Stimulated activated CD8-positive, alpha-beta memory T cell treated with anti-CD3 and anti-CD28 coated beads, Interleukin-12 subunit alpha, Interleukin-12 subunit beta, amount 100 ng/mL, for 24 hours (primary cell): ENCODE measurements around the gene SGF29.
"Not testable (repeated sequence)": the region's sequence is repeated elsewhere in the genome, so short reads cannot be mapped to it uniquely, and the experiment has no call there.

Experiments used
- DNase-seq: peaks from one replicate; pipeline ENCODE4 v3.0.0-alpha.2; 2020; ENCODE audit errors: extremely low read depth

SGF29 gene

GRCh38 chr16:28532940-28533647 is 20.6 kb upstream of the SGF29 start:
- no peak for DNase-seq

- no peak for DNase-seq
These were observed 19.0 kb upstream of the SGF29 start for GRCh38 chr16:28534542-28535373.

GRCh38 chr16:28537076-28537475 is 16.6 kb upstream of the SGF29 start:
- no peak for DNase-seq

GRCh38 chr16:28537964-28538732 is 15.6 kb upstream of the SGF29 start:
- no peak for DNase-seq

DNA sequence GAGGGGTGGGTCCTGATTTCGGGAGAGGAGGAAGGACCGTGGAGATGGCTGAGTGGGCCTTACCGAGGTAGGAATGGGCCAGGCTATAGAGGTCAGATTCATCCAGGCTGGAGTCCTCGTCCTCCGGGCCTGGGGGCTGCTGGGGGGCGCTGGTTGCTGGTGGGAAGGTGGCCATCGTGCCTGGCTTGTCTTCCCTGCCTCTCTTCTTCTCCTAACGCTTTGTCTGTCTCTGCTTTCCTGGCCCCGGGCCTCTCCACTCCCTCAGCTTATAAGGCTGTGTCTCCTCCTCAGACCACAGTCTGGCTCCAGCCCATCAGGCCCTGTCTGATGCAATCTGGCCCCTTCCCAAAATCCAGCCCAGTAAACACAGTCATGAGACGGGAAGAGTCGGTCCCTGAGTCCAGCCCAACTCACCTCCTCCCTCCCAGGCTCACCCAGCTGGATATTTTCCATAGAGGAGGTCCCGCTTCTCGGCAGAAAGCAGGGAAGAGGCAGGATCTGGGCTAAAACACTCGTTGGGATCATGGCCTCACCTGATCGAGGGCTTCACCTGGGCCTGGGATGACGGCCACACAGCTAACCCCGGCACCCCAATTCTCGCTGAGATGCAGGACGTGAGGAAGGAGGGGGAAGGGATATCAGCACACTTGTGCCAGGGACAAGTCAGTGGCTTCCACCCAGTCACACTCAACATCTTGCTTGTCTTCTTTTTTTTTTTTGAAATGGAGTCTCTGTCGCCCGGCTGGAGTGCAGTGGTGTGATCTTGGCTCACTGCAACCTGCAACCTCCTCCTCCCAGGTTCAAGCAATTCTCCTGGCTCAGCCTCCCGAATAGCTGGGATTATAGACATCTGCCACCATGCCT is 14.8 kb upstream of the SGF29 start, which contains the start of gene NUPR1:
Gene NUPR1 (minus strand): TSS at position 242 of the 864 bp plus-strand sequence. CDS start 67 bp downstream, at position 175.
- DNase-seq, result no peak

GRCh38 chr16:28540346-28540745 is 13.4 kb upstream of the SGF29 start:
- no peak for DNase-seq

GRCh38 chr16:28542646-28543045 is 11.1 kb upstream of the SGF29 start:
- no peak for DNase-seq

DNA sequence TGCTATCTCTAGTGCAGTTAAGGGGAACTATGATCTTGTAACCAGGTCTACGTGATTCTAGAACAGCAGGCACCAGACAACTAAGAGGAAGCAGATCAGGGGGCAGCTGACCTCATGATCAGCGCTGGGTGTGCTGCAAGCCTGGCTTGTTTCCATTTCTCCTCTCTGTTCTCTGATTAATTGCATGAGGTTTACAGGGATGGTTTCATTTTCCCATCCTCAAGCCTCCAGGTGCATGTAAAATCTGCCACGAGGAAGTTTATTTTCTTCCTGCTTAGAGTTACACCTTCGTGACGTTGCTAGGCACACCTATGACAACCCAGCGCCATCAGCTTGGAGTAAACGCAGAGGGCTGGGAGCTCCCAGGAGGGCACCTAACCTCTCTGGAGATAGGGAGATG is 10.6 kb upstream of the SGF29 start:
- DNase-seq, result no peak

GRCh38 chr16:28544998-28545397 is 8.7 kb upstream of the SGF29 start:
- no peak for DNase-seq

DNA sequence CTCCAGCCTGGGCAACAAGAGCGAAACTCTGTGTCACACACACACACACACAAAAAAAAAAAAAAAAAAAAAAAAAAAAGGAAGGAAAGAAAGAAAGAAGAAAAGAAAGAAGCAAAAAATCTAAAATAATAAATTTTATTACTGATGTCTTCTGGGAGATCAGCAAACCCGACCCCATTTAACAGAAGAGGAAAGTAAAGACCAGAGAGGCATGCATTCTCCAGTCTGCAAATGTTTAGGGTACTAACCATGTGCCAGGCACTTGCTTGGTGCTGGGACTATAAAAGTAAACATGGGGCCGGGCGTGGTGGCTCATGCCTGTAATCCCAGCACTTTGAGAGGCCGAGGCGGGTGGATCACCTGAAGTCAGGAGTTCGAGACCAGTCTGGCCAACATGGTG is 7.8 kb upstream of the SGF29 start:
- not testable (repeated sequence) for DNase-seq

DNA sequence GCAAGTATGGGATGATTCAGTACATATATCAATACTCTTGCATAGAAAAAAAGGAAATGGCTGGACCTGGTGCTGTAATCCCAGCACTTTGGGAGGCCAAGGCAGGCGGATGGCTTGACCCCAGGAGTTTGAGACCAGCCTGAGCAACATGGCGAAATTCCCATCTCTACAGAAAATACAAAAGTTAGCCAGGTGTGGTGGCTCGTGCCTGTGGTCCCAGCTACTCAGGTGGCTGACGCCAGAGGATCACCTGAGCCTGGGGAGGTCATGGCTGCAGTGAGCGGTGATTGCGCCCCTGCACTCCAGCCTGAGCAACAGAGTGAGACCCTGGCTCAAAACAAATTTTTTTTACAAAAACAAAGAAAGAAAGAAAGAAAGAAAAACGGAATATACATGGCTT is 7.1 kb upstream of the SGF29 start:
- no peak for DNase-seq

GRCh38 chr16:28548306-28548802 is 5.4 kb upstream of the SGF29 start:
- DNase-seq, result no peak

DNA sequence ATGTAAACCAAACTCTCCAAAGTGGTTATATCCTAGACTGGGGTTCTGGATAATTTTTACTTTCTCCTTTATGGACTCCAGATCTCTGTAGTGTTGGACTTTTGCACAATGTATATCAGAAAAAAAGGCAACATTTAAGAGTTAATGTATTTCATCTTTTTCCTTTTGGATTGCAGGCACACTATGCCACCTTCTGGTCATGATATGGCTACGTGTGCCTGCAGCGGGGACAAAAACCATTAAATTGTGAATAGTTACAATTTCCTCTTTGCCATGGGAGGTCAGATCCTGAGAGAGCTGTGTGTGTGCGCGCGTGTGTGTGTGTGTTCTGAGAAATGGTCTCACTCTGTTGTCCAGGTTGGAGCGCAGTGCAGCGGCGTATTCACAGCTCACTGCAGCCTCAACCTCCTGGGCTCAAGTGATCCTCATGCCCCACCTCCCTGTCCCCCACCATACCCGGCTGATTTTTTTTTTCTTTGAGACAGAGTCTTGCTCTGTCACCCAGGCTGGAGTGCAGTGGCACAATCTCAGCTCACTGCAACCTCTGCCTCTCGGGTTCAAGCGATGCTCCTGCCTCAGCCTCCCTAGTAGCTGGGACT is 4.3 kb upstream of the SGF29 start:
- no peak for DNase-seq

- no peak for DNase-seq
These were observed 1.1 kb downstream of the SGF29 start for GRCh38 chr16:28554634-28555423.

- DNase-seq, result no peak
These were observed 1.8 kb downstream of the SGF29 start for GRCh38 chr16:28555561-28555960.

- no peak for DNase-seq
These were observed 3.2 kb downstream of the SGF29 start for GRCh38 chr16:28556914-28557320.

- no peak for DNase-seq
These were observed 4.7 kb downstream of the SGF29 start for GRCh38 chr16:28558456-28558855.

DNA sequence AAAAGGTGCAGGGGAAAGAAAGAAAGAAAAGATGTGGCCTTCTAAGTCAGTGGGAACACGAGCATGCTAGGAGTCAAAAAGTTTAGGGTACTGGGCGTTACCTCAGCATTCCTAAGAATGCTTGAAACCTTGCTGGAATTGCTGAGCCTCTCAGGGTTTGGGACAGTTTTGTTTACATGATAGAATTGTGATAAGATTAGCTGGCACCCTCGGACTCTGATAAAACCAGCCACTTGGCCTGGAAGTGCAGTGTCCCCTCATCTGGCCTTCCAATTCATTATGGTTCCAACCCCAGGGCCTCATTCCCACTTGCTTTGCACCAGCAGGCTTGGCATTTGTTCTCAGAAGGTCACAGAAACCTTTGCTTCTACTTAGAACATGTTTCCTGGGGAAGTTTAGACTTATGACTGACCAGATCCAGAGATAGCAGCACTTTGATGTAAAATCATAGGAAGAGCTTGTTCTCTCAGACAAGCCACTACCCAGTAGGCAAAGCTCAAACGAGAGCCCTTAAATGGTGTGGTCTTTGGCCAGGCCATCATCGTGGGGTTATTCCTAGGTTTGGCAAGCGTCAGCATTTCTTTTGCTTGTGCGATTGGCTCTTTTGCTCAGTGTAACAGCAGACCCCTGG is 8.0 kb downstream of the SGF29 start:
- DNase-seq, result no peak

GRCh38 chr16:28562199-28562598 is 8.5 kb downstream of the SGF29 start:
- no peak for DNase-seq
